Stimulated activated CD4-positive, alpha-beta T cell treated with anti-CD3 and anti-CD28 coated beads, Interleukin-15, amount 100 ng/mL, for 1 hour (primary cell): Measurements from ENCODE around the gene ZDHHC7.
"Not testable (repeated sequence)": the region's sequence is repeated elsewhere in the genome, so short reads cannot be mapped to it uniquely, and the experiment has no call there.

Source experiments
- DNase-seq, 2 donors: peaks; one replicate each; pipeline ENCODE4 v3.0.0-alpha.2; 2020; ENCODE audit warnings: low read depth in 1 of 2, low spot score in 1 of 2

The ZDHHC7 gene

GRCh38 chr16:84943620-84944019, 67.7 kb downstream of the ZDHHC7 start:
- no peak for DNase-seq

GRCh38 chr16:84942786-84943185, 68.5 kb downstream of the ZDHHC7 start:
- DNase-seq, result no peak

GRCh38 chr16:84941921-84942320, 69.4 kb downstream of the ZDHHC7 start:
- DNase-seq, result no peak

- DNase-seq, result no peak
Measured at GRCh38 chr16:84940670-84941551, 70.4 kb downstream of the ZDHHC7 start.

GRCh38 chr16:84938616-84939015, 72.7 kb downstream of the ZDHHC7 start:
- not testable (repeated sequence) for DNase-seq

GRCh38 chr16:84937196-84938005, 73.9 kb downstream of the ZDHHC7 start:
- no peak for DNase-seq

GRCh38 chr16:84933774-84934631, 77.3 kb downstream of the ZDHHC7 start:
- no peak for DNase-seq

GRCh38 chr16:84932681-84933080, 78.7 kb downstream of the ZDHHC7 start:
- DNase-seq, result no peak

- no peak for DNase-seq
Measured at GRCh38 chr16:84931506-84931905, 79.8 kb downstream of the ZDHHC7 start.

GRCh38 chr16:84931107-84931494, 80.2 kb downstream of the ZDHHC7 start:
- DNase-seq, result no peak

GRCh38 chr16:84930298-84931106, 80.8 kb downstream of the ZDHHC7 start:
- no peak for DNase-seq

GRCh38 chr16:84929421-84930297, 81.7 kb downstream of the ZDHHC7 start:
- DNase-seq, result no peak

GRCh38 chr16:84928679-84929420, 82.5 kb downstream of the ZDHHC7 start:
- no peak for DNase-seq

GRCh38 chr16:84927621-84928591, 83.4 kb downstream of the ZDHHC7 start:
- no peak for DNase-seq

GRCh38 chr16:84926462-84926861, 84.9 kb downstream of the ZDHHC7 start:
- DNase-seq, result no peak

- DNase-seq, result no peak
Measured at GRCh38 chr16:84925773-84926372, 85.5 kb downstream of the ZDHHC7 start.

GRCh38 chr16:84925092-84925772, 86.1 kb downstream of the ZDHHC7 start:
- peak; percentile 31 to 62 for DNase-seq
